SK-N-SH (cell line): ENCODE data around the gene OTOG.

Experiments used
- EP300 ChIP-seq, 2 experiments: IDR thresholded peaks; 2 replicates each; pipeline versions ENCODE4 v1.4.0 to v1.6.1; 2012; ENCODE audit warnings: borderline replicate concordance in 1 of 2, low read depth in 1 of 2, low read length in 1 of 2
- EZH2phosphoT487 ChIP-seq: fragments of 200-600 bp; sonication (generic); IDR thresholded peaks from 2 replicates; pipeline ENCODE4 v1.6.1; 2017; ENCODE audit warnings: low read depth, mixed run types, mild to moderate bottlenecking, antibody characterized with exemption, moderate library complexity, borderline replicate concordance
- FOXJ3 ChIP-seq: sonication (generic); formaldehyde crosslinking; IDR thresholded peaks from 2 replicates; pipeline ENCODE4 v1.5.1; 2020; ENCODE audit warnings: mild to moderate bottlenecking, missing genetic modification reagents
- GATA2 ChIP-seq: sonication (generic); formaldehyde crosslinking; IDR thresholded peaks from 2 replicates; pipeline ENCODE4 v1.5.0; 2020; ENCODE audit warnings: mild to moderate bottlenecking, missing genetic modification reagents
- MXI1 ChIP-seq: IDR thresholded peaks from 2 replicates; pipeline ENCODE4 v1.6.1; 2012; ENCODE audit warnings: mild to moderate bottlenecking, low read depth, low read length, improper control_type of control experiment
- NFIC ChIP-seq: IDR thresholded peaks from 2 replicates; pipeline ENCODE4 v1.4.0; 2012; ENCODE audit warnings: borderline replicate concordance
- POLR2AphosphoS5 ChIP-seq: IDR thresholded peaks from 2 replicates; pipeline ENCODE4 v1.6.1; 2012; ENCODE audit warnings: low read depth, low read length
- RAD21 ChIP-seq: IDR thresholded peaks from 2 replicates; pipeline ENCODE4 v1.6.1; 2012; ENCODE audit warnings: mild to moderate bottlenecking, low read length
- REST ChIP-seq: IDR thresholded peaks from 2 replicates; pipeline ENCODE4 v1.6.1; 2012; ENCODE audit warnings: mild to moderate bottlenecking, low read depth, low read length, moderate library complexity
- TEAD4 ChIP-seq: IDR thresholded peaks from 2 replicates; pipeline ENCODE4 v1.4.0; 2012; ENCODE audit warnings: mild to moderate bottlenecking, borderline replicate concordance; ENCODE audit not compliant: insufficient read depth
- USF2 ChIP-seq: fragments of 150-350 bp; IDR thresholded peaks from 2 replicates; pipeline ENCODE4 v1.6.1; 2017; ENCODE audit warnings: antibody characterized with exemption, low read length, low read depth, borderline replicate concordance
- ZBTB33 ChIP-seq: IDR thresholded peaks from 2 replicates; pipeline ENCODE4 v1.4.0; 2012; ENCODE audit warnings: low read depth, borderline replicate concordance
- TF ChIP-seq, protein P1 (sequence below): fragments of 200-600 bp; sonication (generic); IDR thresholded peaks from 2 replicates; pipeline ENCODE4 v1.6.1; 2017; ENCODE audit warnings: antibody characterized with exemption, mild to moderate bottlenecking, moderate library complexity

DNA sequence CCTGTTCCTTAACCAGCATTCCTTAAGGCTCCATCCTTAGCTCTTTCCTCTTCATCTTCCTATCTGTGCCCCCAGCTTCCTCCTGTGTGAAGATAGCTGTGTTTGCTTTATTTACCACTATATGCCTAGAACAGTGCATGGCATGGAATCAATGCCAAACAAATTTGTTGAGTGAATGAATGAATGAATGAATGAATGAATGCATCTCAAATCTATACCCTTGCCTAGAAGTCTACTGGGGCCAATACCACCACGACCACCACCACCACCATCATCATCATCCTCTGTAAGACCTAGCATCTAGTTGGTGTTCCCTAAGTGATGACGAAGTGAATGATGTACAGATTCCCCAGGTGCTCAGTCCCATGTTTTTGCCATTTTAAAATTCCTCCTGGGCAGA is 819 bp upstream of the OTOG start:
- TF ChIP-seq USF2, result no peak
- TF ChIP-seq, protein P1, sequence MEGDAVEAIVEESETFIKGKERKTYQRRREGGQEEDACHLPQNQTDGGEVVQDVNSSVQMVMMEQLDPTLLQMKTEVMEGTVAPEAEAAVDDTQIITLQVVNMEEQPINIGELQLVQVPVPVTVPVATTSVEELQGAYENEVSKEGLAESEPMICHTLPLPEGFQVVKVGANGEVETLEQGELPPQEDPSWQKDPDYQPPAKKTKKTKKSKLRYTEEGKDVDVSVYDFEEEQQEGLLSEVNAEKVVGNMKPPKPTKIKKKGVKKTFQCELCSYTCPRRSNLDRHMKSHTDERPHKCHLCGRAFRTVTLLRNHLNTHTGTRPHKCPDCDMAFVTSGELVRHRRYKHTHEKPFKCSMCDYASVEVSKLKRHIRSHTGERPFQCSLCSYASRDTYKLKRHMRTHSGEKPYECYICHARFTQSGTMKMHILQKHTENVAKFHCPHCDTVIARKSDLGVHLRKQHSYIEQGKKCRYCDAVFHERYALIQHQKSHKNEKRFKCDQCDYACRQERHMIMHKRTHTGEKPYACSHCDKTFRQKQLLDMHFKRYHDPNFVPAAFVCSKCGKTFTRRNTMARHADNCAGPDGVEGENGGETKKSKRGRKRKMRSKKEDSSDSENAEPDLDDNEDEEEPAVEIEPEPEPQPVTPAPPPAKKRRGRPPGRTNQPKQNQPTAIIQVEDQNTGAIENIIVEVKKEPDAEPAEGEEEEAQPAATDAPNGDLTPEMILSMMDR, result no peak
- no peak for TF ChIP-seq EZH2phosphoT487
- no peak for TF ChIP-seq FOXJ3 (CRISPR knock-in tag)
- no peak for TF ChIP-seq NFIC
- TF ChIP-seq ZBTB33, result no peak
- no peak for TF ChIP-seq GATA2
- no peak for TF ChIP-seq RAD21
- TF ChIP-seq POLR2AphosphoS5, result no peak
- TF ChIP-seq EP300 (IDR thresholded peaks at IDR 0.05; ENCODE audit: borderline replicate concordance in 1 of 2, low read depth in 1 of 2, low read length in 1 of 2), result no peak
- no peak for TF ChIP-seq REST
- TF ChIP-seq TEAD4, result no peak
- TF ChIP-seq MXI1, result no peak
